Vagina (tissue), 2 donors: ENCODE results near the gene TFPI. TPM values are rescaled to one million over a fixed set of nuclear protein-coding genes. Genes with fewer than 3 reads are reported as not detected.
"Not testable (repeated sequence)": the region's sequence is repeated elsewhere in the genome, so short reads cannot be mapped to it uniquely, and the experiment has no call there.

ENCODE experiments used
- DNase-seq, 2 donors: peaks; one replicate each; pipeline ENCODE4 v3.0.0-alpha.2; 2017; ENCODE audit errors: extremely low spot score in 2 of 2
- H3K27ac ChIP-seq: fragments of 200-600 bp; sonication (generic); one replicate; pipeline ENCODE4 v1.5.1; 2019
- H3K27me3 ChIP-seq: fragments of 200-600 bp; sonication (generic); one replicate; pipeline ENCODE4 v1.5.1; 2019
- H3K36me3 ChIP-seq, 2 donors: fragments of 200-600 bp; sonication (generic); one replicate each; pipeline ENCODE4 v1.5.1; 2017 to 2019
- H3K4me1 ChIP-seq: fragments of 200-600 bp; sonication (generic); one replicate; pipeline ENCODE4 v1.5.1; 2019
- H3K4me3 ChIP-seq, 2 donors: fragments of 200-600 bp; sonication (generic); 1 replicate in 1 of 2; 2 replicates in 1 of 2; pipeline ENCODE4 v1.5.1; 2016 to 2019
- H3K9me3 ChIP-seq: fragments of 200-600 bp; sonication (generic); one replicate; pipeline ENCODE4 v1.5.1; 2019
- CTCF ChIP-seq, 3 experiments: fragments of 450-650 bp in 2 of 3; fragments of 200-600 bp in 1 of 3; sonication (generic) in 1 of 3; IDR thresholded peaks; one replicate each; pipeline ENCODE4 v1.5.1; 2017 to 2019; ENCODE audit warnings: antibody characterized with exemption in 3 of 3, mild to moderate bottlenecking in 2 of 3, moderate library complexity in 2 of 3
- POLR2A ChIP-seq, 2 donors: fragments of 450-650 bp; IDR thresholded peaks; one replicate each; pipeline ENCODE4 v1.6.1; 2017; ENCODE audit warnings: antibody characterized with exemption in 2 of 2, mild to moderate bottlenecking in 2 of 2, moderate library complexity in 2 of 2
- POLR2AphosphoS5 ChIP-seq, 2 donors: sonication (generic); formaldehyde crosslinking; IDR thresholded peaks; one replicate each; pipeline ENCODE4 v1.9.0; 2017; ENCODE audit warnings: antibody characterized with exemption in 2 of 2, mild to moderate bottlenecking in 2 of 2, low read depth in 1 of 2; ENCODE audit not compliant: insufficient read depth in 1 of 2
- intact Hi-C: fragments of 100-400 bp; cut with DNase I; formaldehyde crosslinking; loops from one replicate; pipeline ENCODE4 v1.15.1; 2023
- total RNA-seq: library from RNA; depleted of rRNA; stranded (reverse); fragments of >200 nt; gene quantifications from one replicate; pipeline ENCODE4 v1.2.3, GENCODE V29; 2016

Gene TFPI
- total RNA-seq, 1 donor from 2014 or later = 68.8 TPM

GRCh38 chr2:187511356-187512315 lies 42.6 kb downstream of the TFPI start:
- no peak for TF ChIP-seq POLR2A (IDR thresholded peaks at IDR 0.05)
- TF ChIP-seq POLR2AphosphoS5 (IDR thresholded peaks at IDR 0.05; ENCODE audit: insufficient read depth in 1 of 2, low read depth in 1 of 2) = no peak
- TF ChIP-seq CTCF (IDR thresholded peaks at IDR 0.05) = no peak
- intact Hi-C loops = no loop called here
- H3K27me3 ChIP-seq = no peaks in the 10 kb centered on the region
- no peak overlapping the region for H3K4me3 ChIP-seq
- no peak for DNase-seq
- no peak overlapping the region for H3K27ac ChIP-seq
- no peaks in the 10 kb centered on the region for H3K36me3 ChIP-seq
- H3K9me3 ChIP-seq = no peaks in the 10 kb centered on the region
- no peaks in the 10 kb centered on the region for H3K4me1 ChIP-seq

GRCh38 chr2:187510419-187511355 lies 43.5 kb downstream of the TFPI start:
- H3K9me3 ChIP-seq, intact Hi-C loops, H3K36me3 ChIP-seq, H3K4me1 ChIP-seq, H3K27me3 ChIP-seq, DNase-seq, H3K27ac ChIP-seq, H3K4me3 ChIP-seq: not testable (repeated sequence)

GRCh38 chr2:187509667-187510417 lies 44.4 kb downstream of the TFPI start:
- Histone ChIP-seq H3K27me3 (no peaks in the 10 kb centered on the region), H3K9me3 (no peaks in the 10 kb centered on the region), H3K4me3 (no peak overlapping the region), H3K36me3 (no peaks in the 10 kb centered on the region), H3K27ac (no peak overlapping the region), H3K4me1 (no peaks in the 10 kb centered on the region)
- DNase-seq = no peak
- TF ChIP-seq CTCF (IDR thresholded peaks at IDR 0.05) (no peak), POLR2A (IDR thresholded peaks at IDR 0.05) (no peak), POLR2AphosphoS5 (IDR thresholded peaks at IDR 0.05; ENCODE audit: insufficient read depth in 1 of 2, low read depth in 1 of 2) (no peak)
- intact Hi-C loops = loop anchor here (10.0 kb wide), 1 partner anchor 55 kb away; no protein-coding TSS in a partner anchor

- Histone ChIP-seq H3K9me3 (no peaks in the 10 kb centered on the region), H3K27me3 (no peaks in the 10 kb centered on the region), H3K4me1 (no peaks in the 10 kb centered on the region), H3K4me3 (no peak overlapping the region), H3K27ac (no peak overlapping the region), H3K36me3 (no peaks in the 10 kb centered on the region)
- no peak for DNase-seq
- TF ChIP-seq POLR2A (IDR thresholded peaks at IDR 0.05) (no peak), CTCF (IDR thresholded peaks at IDR 0.05) (no peak), POLR2AphosphoS5 (IDR thresholded peaks at IDR 0.05; ENCODE audit: insufficient read depth in 1 of 2, low read depth in 1 of 2) (no peak)
- intact Hi-C loops = loop anchor here (10.0 kb wide), 1 partner anchor 58 kb away; no protein-coding TSS in a partner anchor
Measured at GRCh38 chr2:187506416-187506815, 47.8 kb downstream of the TFPI start.
